Peyer's patch (tissue), 4 donors: ENCODE measurements around the gene CDKN2B. TPM values are rescaled to one million over a fixed set of nuclear protein-coding genes. Genes with fewer than 3 reads are reported as not detected.

Experiments used
- DNase-seq, 3 donors: peaks; one replicate each; pipeline ENCODE4 v3.0.0-alpha.2; 2017 to 2019
- H3K27ac ChIP-seq, 4 donors: fragments of 200-600 bp; sonication (generic); one replicate each; pipeline ENCODE4 v1.5.1; 2016 to 2019
- H3K27me3 ChIP-seq, 2 donors: fragments of 200-600 bp; sonication (generic); one replicate each; pipeline ENCODE4 v1.5.1; 2019
- H3K36me3 ChIP-seq, 3 donors: fragments of 200-600 bp; sonication (generic); one replicate each; pipeline ENCODE4 v1.5.1; 2016 to 2019
- H3K4me1 ChIP-seq, 4 donors: fragments of 200-600 bp; sonication (generic); one replicate each; pipeline ENCODE4 v1.5.1; 2016 to 2019
- H3K4me3 ChIP-seq, 4 donors: fragments of 200-600 bp; sonication (generic); 1 replicate in 3 of 4; 2 replicates in 1 of 4; pipeline ENCODE4 v1.5.1; 2016 to 2019; ENCODE audit warnings: mild to moderate bottlenecking in 1 of 4
- H3K9me3 ChIP-seq, 4 donors: fragments of 200-600 bp; sonication (generic); one replicate each; pipeline ENCODE4 v1.5.1; 2016 to 2019; ENCODE audit warnings: mild to moderate bottlenecking in 1 of 4
- POLR2A ChIP-seq, 2 donors: fragments of 450-650 bp; IDR thresholded peaks; one replicate each; pipeline ENCODE4 v1.5.1; 2017; ENCODE audit warnings: antibody characterized with exemption in 2 of 2, mild to moderate bottlenecking in 2 of 2, moderate library complexity in 2 of 2
- total RNA-seq, 4 donors: library from RNA; depleted of rRNA; stranded (reverse); fragments of >200 nt; gene quantifications; one replicate each; pipeline ENCODE4 v1.1.0, GENCODE V29; 2016
- TF ChIP-seq, protein P1 (sequence below), 6 experiments: fragments of 450-650 bp in 4 of 6; fragments of 200-600 bp in 2 of 6; sonication (generic) in 1 of 6; IDR thresholded peaks; one replicate each; pipeline ENCODE4 v1.5.1; 2017 to 2019; ENCODE audit warnings: antibody characterized with exemption in 6 of 6, mild to moderate bottlenecking in 3 of 6, moderate library complexity in 1 of 6

The CDKN2B gene
- total RNA-seq, 4 donors from 2014 or later = 15.7 to 375 (median 228) TPM

DNA sequence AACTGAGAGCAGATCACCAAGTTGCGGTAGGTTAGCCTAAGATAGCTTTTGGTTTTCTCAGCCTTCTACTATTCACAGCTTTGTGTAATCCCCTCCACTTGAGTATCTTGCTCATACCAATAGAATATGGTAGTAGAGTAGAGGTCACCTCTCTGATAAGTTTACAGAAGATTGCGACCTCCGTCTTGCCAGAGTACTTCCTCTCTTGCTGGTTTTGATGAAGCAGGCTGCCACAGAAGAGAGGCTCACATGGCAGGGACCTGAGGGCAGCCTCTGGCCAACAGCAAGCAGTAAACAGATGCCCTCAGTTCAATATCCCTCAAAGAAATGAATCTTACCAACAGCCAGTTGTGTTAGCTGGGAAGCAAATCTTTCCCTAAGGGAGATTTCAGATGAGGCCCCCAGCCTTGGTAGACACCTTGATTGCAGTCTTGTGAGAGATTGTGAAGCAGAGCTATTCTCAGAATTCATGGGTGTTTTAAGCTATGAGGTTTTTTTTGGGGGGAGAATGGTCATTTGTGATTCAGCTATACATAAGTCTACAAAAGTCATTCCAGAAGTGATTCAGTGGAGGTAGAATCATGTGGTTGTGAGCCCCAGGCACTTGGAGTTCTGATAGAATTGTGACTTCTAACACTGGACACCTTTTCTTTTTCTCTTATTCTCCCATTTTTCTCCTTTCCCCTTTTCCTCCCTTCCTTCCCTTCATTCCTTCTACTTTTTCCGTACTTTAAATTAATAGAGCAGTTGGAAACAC is 22.7 kb upstream of the CDKN2B start:
- Histone ChIP-seq H3K27me3 (no peaks in the 10 kb centered on the region), H3K4me3 (no peak overlapping the region), H3K4me1 (peaks cover 0 to 6% (median 0%) of the 10 kb centered on the region in 4 donors), H3K9me3 (no peaks in the 10 kb centered on the region), H3K36me3 (no peaks in the 10 kb centered on the region), H3K27ac (no peak overlapping the region)
- TF ChIP-seq POLR2A (IDR thresholded peaks at IDR 0.05) = no peak
- TF ChIP-seq, protein P1, sequence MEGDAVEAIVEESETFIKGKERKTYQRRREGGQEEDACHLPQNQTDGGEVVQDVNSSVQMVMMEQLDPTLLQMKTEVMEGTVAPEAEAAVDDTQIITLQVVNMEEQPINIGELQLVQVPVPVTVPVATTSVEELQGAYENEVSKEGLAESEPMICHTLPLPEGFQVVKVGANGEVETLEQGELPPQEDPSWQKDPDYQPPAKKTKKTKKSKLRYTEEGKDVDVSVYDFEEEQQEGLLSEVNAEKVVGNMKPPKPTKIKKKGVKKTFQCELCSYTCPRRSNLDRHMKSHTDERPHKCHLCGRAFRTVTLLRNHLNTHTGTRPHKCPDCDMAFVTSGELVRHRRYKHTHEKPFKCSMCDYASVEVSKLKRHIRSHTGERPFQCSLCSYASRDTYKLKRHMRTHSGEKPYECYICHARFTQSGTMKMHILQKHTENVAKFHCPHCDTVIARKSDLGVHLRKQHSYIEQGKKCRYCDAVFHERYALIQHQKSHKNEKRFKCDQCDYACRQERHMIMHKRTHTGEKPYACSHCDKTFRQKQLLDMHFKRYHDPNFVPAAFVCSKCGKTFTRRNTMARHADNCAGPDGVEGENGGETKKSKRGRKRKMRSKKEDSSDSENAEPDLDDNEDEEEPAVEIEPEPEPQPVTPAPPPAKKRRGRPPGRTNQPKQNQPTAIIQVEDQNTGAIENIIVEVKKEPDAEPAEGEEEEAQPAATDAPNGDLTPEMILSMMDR (IDR thresholded peaks at IDR 0.05) = no peak
- no peak for DNase-seq

GRCh38 chr9:22030101-22030598 is 21.0 kb upstream of the CDKN2B start:
- Histone ChIP-seq H3K36me3 (no peaks in the 10 kb centered on the region), H3K9me3 (no peaks in the 10 kb centered on the region), H3K4me3 (no peak overlapping the region), H3K27me3 (no peaks in the 10 kb centered on the region), H3K27ac (no peak overlapping the region), H3K4me1 (peaks cover 0 to 6% (median 0%) of the 10 kb centered on the region in 4 donors)
- TF ChIP-seq, protein P1 (IDR thresholded peaks at IDR 0.05) = no peak
- TF ChIP-seq POLR2A (IDR thresholded peaks at IDR 0.05) = no peak
- DNase-seq = no peak

DNA sequence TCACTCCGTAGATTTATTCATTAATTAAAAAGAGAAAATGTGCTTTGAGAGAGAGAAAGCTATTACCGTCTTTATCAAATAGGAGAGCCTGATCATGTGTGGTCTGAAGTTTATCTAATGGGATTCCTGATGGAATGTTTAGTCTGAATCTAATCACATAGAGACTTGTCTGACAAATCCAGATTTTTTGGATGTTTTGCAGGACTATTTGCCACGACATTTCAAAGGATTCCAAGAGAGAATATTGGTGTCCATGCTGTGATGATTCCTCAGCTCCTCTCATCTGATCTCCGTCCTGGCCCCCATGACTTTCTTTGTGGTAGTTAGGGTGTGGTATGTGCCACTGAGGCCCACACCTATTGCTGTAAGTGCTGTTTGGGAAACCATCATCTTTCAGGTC is 20.1 kb upstream of the CDKN2B start:
- Histone ChIP-seq H3K4me3 (no peak overlapping the region), H3K9me3 (no peaks in the 10 kb centered on the region), H3K27me3 (no peaks in the 10 kb centered on the region), H3K4me1 (peaks cover 0 to 6% (median 0%) of the 10 kb centered on the region in 4 donors), H3K27ac (no peak overlapping the region), H3K36me3 (no peaks in the 10 kb centered on the region)
- DNase-seq = no peak
- TF ChIP-seq POLR2A (IDR thresholded peaks at IDR 0.05) = no peak
- TF ChIP-seq, protein P1 (IDR thresholded peaks at IDR 0.05) = no peak

DNA sequence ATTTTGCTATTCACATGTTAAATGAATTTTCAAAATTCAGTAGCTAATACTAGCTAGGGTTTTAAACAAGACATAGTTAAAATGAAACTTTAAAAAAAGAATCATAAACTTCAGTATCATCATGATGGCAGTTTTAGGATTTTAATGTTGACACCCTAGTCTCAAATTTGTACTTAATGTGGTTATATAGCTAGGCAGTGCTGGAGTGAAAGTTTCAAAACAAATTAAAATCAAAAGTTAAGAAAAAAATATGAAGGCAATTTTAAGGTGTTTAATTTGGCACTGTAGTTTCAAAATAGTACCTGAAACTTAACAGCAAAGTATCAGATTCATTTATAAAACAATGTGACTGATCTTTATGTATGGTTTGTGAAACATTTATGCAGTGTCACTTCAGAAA is 19.3 kb upstream of the CDKN2B start:
- H3K36me3 ChIP-seq = no peaks in the 10 kb centered on the region
- TF ChIP-seq, protein P1 (IDR thresholded peaks at IDR 0.05) = no peak
- TF ChIP-seq POLR2A (IDR thresholded peaks at IDR 0.05) = no peak
- no peaks in the 10 kb centered on the region for H3K27me3 ChIP-seq
- peaks cover 0 to 6% (median 0%) of the 10 kb centered on the region in 4 donors for H3K4me1 ChIP-seq
- no peak overlapping the region for H3K27ac ChIP-seq
- no peaks in the 10 kb centered on the region for H3K9me3 ChIP-seq
- DNase-seq = no peak
- no peak overlapping the region for H3K4me3 ChIP-seq

GRCh38 chr9:22026696-22027095 is 17.6 kb upstream of the CDKN2B start:
- TF ChIP-seq, protein P1 (IDR thresholded peaks at IDR 0.05) = no peak
- no peak for TF ChIP-seq POLR2A (IDR thresholded peaks at IDR 0.05)
- peaks cover 0 to 6% (median 0%) of the 10 kb centered on the region in 4 donors for H3K4me1 ChIP-seq
- no peaks in the 10 kb centered on the region for H3K9me3 ChIP-seq
- no peaks in the 10 kb centered on the region for H3K36me3 ChIP-seq
- no peak for DNase-seq
- no peak overlapping the region for H3K4me3 ChIP-seq
- H3K27ac ChIP-seq = no peak overlapping the region
- no peaks in the 10 kb centered on the region for H3K27me3 ChIP-seq
